Measurements from ENCODE around the gene KRT23.

KRT23 gene

GRCh38 chr17:40967582-40967981 is 30.1 kb upstream of the KRT23 start:
- Histone ChIP-seq H3K36me3 (ENCODE audit: control insufficient read depth, low read length) (no peaks in the 10 kb centered on the region), H3F3A (ENCODE audit: control insufficient read depth, insufficient read depth) (no peaks in the 10 kb centered on the region), H3K27ac (ENCODE audit: low read depth, low read length) (no peak overlapping the region), H3K27me3 (ENCODE audit: control insufficient read depth, low read length) (peaks cover 3% of the 10 kb centered on the region; the same call in 1 of the 2 replicates), H4K20me1 (ENCODE audit: control insufficient read depth, insufficient read depth, low read depth, low read length) (no peaks in the 10 kb centered on the region), H3K4me1 (ENCODE audit: control insufficient read depth, low read length) (no peaks in the 10 kb centered on the region), H3K9me3 (ENCODE audit: control insufficient read depth, insufficient read depth, low read length) (no peaks in the 10 kb centered on the region), H3K79me2 (ENCODE audit: control insufficient read depth, low read length) (no peaks in the 10 kb centered on the region), H3K4me2 (ENCODE audit: low read length) (no peak overlapping the region), H3K4me3 (ENCODE audit: low read length) (no peak overlapping the region), H3K9me2 (replicated peaks; ENCODE audit: control insufficient read depth, low read length) (no peaks in the 10 kb centered on the region)
- no peak for TF ChIP-seq CTCF (IDR thresholded peaks at IDR 0.05; ENCODE audit: low read depth, low read length, poor library complexity, severe bottlenecking)
- no peak for TF ChIP-seq EZH2phosphoT487 (IDR thresholded peaks at IDR 0.05; ENCODE audit: borderline replicate concordance, low read length)

- Histone ChIP-seq H3K9me3 (ENCODE audit: control insufficient read depth, insufficient read depth, low read length) (no peaks in the 10 kb centered on the region), H4K20me1 (ENCODE audit: control insufficient read depth, insufficient read depth, low read depth, low read length) (no peaks in the 10 kb centered on the region), H3K4me3 (ENCODE audit: low read length) (no peak within 1 kb of the TSS), H3K27ac (ENCODE audit: low read depth, low read length) (no peak within 1 kb of the TSS), H3K27me3 (ENCODE audit: control insufficient read depth, low read length) (peaks cover 1% of the 10 kb centered on the region), H3F3A (ENCODE audit: control insufficient read depth, insufficient read depth) (no peaks in the 10 kb centered on the region), H3K4me1 (ENCODE audit: control insufficient read depth, low read length) (no peaks in the 10 kb centered on the region), H3K79me2 (ENCODE audit: control insufficient read depth, low read length) (no peaks in the 10 kb centered on the region), H3K4me2 (ENCODE audit: low read length) (no peak within 1 kb of the TSS), H3K9me2 (replicated peaks; ENCODE audit: control insufficient read depth, low read length) (no peaks in the 10 kb centered on the region), H3K36me3 (ENCODE audit: control insufficient read depth, low read length) (no peaks in the 10 kb centered on the region)
- no peak for TF ChIP-seq EZH2phosphoT487 (IDR thresholded peaks at IDR 0.05; ENCODE audit: borderline replicate concordance, low read length)
- TF ChIP-seq CTCF (IDR thresholded peaks at IDR 0.05; ENCODE audit: low read depth, low read length, poor library complexity, severe bottlenecking) = no peak
These were observed 29.4 kb upstream of the KRT23 start, which contains the start of gene KRT39 for GRCh38 chr17:40966848-40967247. TSS of gene KRT39 (minus strand) at chr17:40966948. CDS start at chr17:40966856, 92 bp downstream.

GRCh38 chr17:40963838-40964237 is 26.4 kb upstream of the KRT23 start:
- no peaks in the 10 kb centered on the region for H3K79me2 ChIP-seq (ENCODE audit: control insufficient read depth, low read length)
- H3K27me3 ChIP-seq (ENCODE audit: control insufficient read depth, low read length) = peaks cover 4% of the 10 kb centered on the region
- H3K9me3 ChIP-seq (ENCODE audit: control insufficient read depth, insufficient read depth, low read length) = no peaks in the 10 kb centered on the region
- no peaks in the 10 kb centered on the region for H3K9me2 ChIP-seq (replicated peaks; ENCODE audit: control insufficient read depth, low read length)
- H3K36me3 ChIP-seq (ENCODE audit: control insufficient read depth, low read length) = no peaks in the 10 kb centered on the region
- H4K20me1 ChIP-seq (ENCODE audit: control insufficient read depth, insufficient read depth, low read depth, low read length) = no peaks in the 10 kb centered on the region
- H3K4me2 ChIP-seq (ENCODE audit: low read length) = peak overlapping the region; percentile 27; the same call in 1 of the 2 replicates
- TF ChIP-seq CTCF (IDR thresholded peaks at IDR 0.05; ENCODE audit: low read depth, low read length, poor library complexity, severe bottlenecking) (peak; percentile 76), EZH2phosphoT487 (IDR thresholded peaks at IDR 0.05; ENCODE audit: borderline replicate concordance, low read length) (no peak)
- H3K27ac ChIP-seq (ENCODE audit: low read depth, low read length) = no peak overlapping the region
- H3F3A ChIP-seq (ENCODE audit: control insufficient read depth, insufficient read depth) = no peaks in the 10 kb centered on the region
- H3K4me3 ChIP-seq (ENCODE audit: low read length) = no peak overlapping the region
- no peaks in the 10 kb centered on the region for H3K4me1 ChIP-seq (ENCODE audit: control insufficient read depth, low read length)

Measured in DOHH2 (cell line).